RWPE1 (cell line): ENCODE results near the gene CLEC17A.

ENCODE experiments used
- CTCF ChIA-PET: fragments of 350-600 bp; sonication (Branson Sonifier 250); formaldehyde crosslinking; extraction: SDS; loops from one replicate; lab custom pipeline; 2021; lab: Yijun Ruan, JAX
- POLR2A ChIA-PET: fragments of 400-600 bp; formaldehyde crosslinking; extraction: SDS; loops from one replicate; lab custom pipeline; 2020; ENCODE audit warnings: antibody characterized with exemption; ENCODE audit not compliant: low non-redundant PET; lab: Yijun Ruan, JAX
- DNase-seq: peaks from one replicate; pipeline ENCODE4 v3.0.0; 2012; ENCODE audit warnings: low spot score
- H3K27ac ChIP-seq: fragments of 450-650 bp; 2 replicates; pipeline ENCODE4 v1.5.1; 2017
- TF ChIP-seq, protein P1 (sequence below): fragments of 450-650 bp; conservative IDR thresholded peaks from 2 replicates; pipeline ENCODE4 v1.5.1; 2017; ENCODE audit warnings: low read depth, mild to moderate bottlenecking

CLEC17A gene

GRCh38 chr19:14661372-14661924, 78.6 kb downstream of the CLEC17A start:
- no peak for DNase-seq
- no peak overlapping the region for H3K27ac ChIP-seq
- TF ChIP-seq, protein P1, sequence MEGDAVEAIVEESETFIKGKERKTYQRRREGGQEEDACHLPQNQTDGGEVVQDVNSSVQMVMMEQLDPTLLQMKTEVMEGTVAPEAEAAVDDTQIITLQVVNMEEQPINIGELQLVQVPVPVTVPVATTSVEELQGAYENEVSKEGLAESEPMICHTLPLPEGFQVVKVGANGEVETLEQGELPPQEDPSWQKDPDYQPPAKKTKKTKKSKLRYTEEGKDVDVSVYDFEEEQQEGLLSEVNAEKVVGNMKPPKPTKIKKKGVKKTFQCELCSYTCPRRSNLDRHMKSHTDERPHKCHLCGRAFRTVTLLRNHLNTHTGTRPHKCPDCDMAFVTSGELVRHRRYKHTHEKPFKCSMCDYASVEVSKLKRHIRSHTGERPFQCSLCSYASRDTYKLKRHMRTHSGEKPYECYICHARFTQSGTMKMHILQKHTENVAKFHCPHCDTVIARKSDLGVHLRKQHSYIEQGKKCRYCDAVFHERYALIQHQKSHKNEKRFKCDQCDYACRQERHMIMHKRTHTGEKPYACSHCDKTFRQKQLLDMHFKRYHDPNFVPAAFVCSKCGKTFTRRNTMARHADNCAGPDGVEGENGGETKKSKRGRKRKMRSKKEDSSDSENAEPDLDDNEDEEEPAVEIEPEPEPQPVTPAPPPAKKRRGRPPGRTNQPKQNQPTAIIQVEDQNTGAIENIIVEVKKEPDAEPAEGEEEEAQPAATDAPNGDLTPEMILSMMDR: no peak
- ChIA-PET CTCF (interaction anchor here (0.7 kb wide), 1 partner anchor 55 kb away, joined by 8 read pairs; no protein-coding TSS in a partner anchor), POLR2A (no interaction called here)
